Measurements from ENCODE around the gene CEP83. TPM values are rescaled to one million over a fixed set of nuclear protein-coding genes. Genes with fewer than 3 reads are reported as not detected.

The CEP83 gene
- total and polyA plus RNA-seq, 2 experiments from 2014 or later, result 5.8 to 6.9 TPM

DNA sequence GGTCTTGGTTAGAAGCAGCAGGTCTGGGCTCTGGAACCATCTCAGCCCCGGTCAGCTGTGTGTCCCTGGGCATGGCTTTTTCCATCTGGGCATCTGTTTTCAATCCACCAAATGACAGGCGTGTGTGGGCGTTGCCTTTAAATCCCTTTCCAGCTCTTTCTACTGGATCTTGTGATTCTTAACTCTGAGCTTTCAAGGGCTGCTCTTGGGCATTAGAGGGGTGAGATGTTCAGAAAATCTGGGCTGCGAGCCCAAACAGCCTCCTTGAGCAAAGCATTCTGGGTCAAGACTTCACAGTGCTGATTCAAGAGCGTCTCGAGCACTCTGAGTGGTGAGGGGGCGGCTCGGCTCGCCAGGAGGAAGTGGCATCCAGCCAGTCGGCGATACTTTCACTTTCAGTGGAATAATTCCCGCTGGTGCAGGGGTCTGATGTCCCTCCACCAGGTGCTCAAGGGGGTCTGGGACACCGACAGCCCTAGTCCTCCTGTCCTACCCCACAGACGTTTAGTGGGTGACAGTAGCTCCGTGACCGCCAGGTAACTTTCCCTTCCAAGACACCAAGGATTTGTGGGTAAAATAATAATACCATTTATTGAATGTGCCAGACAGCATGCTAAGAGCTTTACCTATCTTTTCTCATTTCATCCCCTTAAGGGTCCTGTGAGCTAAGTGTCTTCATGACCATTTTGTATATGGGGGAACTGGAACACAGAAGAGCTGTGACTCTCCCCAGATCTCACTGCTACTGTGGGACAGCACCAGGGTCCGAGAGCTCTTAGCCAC, 197.2 kb downstream of the CEP83 start:
- Histone ChIP-seq H3K27ac (peak overlapping the region; percentile 60), H3K9me3 (ENCODE audit: low read depth) (no peaks in the 10 kb centered on the region), H3K4me1 (ENCODE audit: insufficient read depth) (peaks cover 47% of the 10 kb centered on the region), H2AFZ (peak overlapping the region; percentile 84), H3K4me3 (peak overlapping the region; percentile 77), H3K36me3 (ENCODE audit: low read depth) (no peaks in the 10 kb centered on the region), H3K4me2 (ENCODE audit: unreplicated experiment) (peak overlapping the region; percentile 92), H3K27me3 (replicated peaks; ENCODE audit: insufficient read depth) (no peaks in the 10 kb centered on the region), H4K20me1 (ENCODE audit: insufficient read depth) (no peaks in the 10 kb centered on the region), H3F3A (ENCODE audit: insufficient read depth) (peaks cover 48% of the 10 kb centered on the region), H3K9me2 (ENCODE audit: insufficient read depth) (no peaks in the 10 kb centered on the region), H3K9ac (peak overlapping the region; percentile 74), H3K79me2 (ENCODE audit: insufficient read depth) (no peaks in the 10 kb centered on the region)
- in situ Hi-C loops (cut with MboI), result no loop called here
- TF ChIP-seq EZH2phosphoT487 (IDR thresholded peaks at IDR 0.05; ENCODE audit: insufficient read depth, low read depth), result no peak
- TF ChIP-seq EZH2 (IDR thresholded peaks at IDR 0.05; ENCODE audit: insufficient read depth, poor library complexity, severe bottlenecking), result no peak
- DNase-seq, result peak; percentile 99
- 4 to 5% methylated on average over 17 of the region's 17 CpGs for WGBS, 2 experiments (ENCODE audit: low coverage in 1 of 2, low lambda C conversion rate in 2 of 2, missing lambda C conversion rate in 2 of 2)

DNA sequence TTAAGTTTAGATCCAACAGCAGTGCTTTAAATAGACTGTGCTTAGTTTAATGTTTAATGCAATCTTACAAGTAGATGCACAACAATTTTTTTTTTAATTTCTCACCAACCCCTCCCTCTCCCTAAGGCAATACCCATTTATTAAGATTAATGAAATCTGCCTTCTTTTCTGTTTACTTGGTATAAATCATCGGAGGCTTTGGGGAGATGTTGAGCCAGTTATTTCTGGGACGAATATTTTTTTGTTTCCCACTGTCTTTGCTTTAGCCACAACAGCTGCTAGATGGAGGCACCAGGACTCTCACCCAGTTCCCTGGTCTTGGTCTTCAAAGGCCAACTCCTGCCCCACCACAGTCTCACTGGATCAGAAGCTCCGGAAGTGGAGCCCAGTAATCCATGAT, 197.9 kb downstream of the CEP83 start:
- H3K4me1 ChIP-seq (ENCODE audit: insufficient read depth), result peaks cover 43% of the 10 kb centered on the region
- DNase-seq, result no peak
- in situ Hi-C loops (cut with MboI), result no loop called here
- no peaks in the 10 kb centered on the region for H3K27me3 ChIP-seq (replicated peaks; ENCODE audit: insufficient read depth)
- TF ChIP-seq EZH2 (IDR thresholded peaks at IDR 0.05; ENCODE audit: insufficient read depth, poor library complexity, severe bottlenecking) (no peak), EZH2phosphoT487 (IDR thresholded peaks at IDR 0.05; ENCODE audit: insufficient read depth, low read depth) (no peak)
- 7 to 8% methylated on average over 3 of the region's 3 CpGs for WGBS, 2 experiments (ENCODE audit: low coverage in 1 of 2, low lambda C conversion rate in 2 of 2, missing lambda C conversion rate in 2 of 2)
- H3K79me2 ChIP-seq (ENCODE audit: insufficient read depth), result no peaks in the 10 kb centered on the region
- peak overlapping the region; percentile 60 for H3K27ac ChIP-seq
- H2AFZ ChIP-seq, result peak overlapping the region; percentile 84
- no peaks in the 10 kb centered on the region for H3K36me3 ChIP-seq (ENCODE audit: low read depth)
- H3K9me3 ChIP-seq (ENCODE audit: low read depth), result no peaks in the 10 kb centered on the region
- H3K9ac ChIP-seq, result peak overlapping the region; percentile 74
- H3F3A ChIP-seq (ENCODE audit: insufficient read depth), result peaks cover 42% of the 10 kb centered on the region
- H4K20me1 ChIP-seq (ENCODE audit: insufficient read depth), result no peaks in the 10 kb centered on the region
- H3K4me2 ChIP-seq (ENCODE audit: unreplicated experiment), result peak overlapping the region; percentile 92
- no peaks in the 10 kb centered on the region for H3K9me2 ChIP-seq (ENCODE audit: insufficient read depth)
- peak overlapping the region; percentile 77 for H3K4me3 ChIP-seq

DNA sequence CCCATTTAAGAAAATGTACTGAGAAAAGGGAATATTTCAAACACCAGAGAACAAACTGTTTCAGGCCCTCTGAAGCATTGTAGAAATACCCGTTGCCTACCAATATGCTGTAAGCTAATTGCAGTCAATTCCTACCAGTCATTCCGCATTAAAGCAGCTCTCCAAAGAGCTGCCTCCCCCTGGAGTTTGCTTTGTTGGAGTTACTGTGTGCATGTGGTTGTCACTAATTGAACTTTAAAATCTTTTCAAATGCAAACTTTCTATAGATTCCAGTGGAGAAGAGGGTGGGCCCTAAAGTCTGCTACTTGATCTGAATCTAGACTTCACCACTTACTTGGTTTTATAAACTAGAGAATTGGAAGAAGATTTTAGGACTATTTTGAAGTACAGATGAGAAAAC, 198.5 kb downstream of the CEP83 start:
- H3K9me3 ChIP-seq (ENCODE audit: low read depth), result no peaks in the 10 kb centered on the region
- H3K27ac ChIP-seq, result no peak overlapping the region
- no peaks in the 10 kb centered on the region for H3K9me2 ChIP-seq (ENCODE audit: insufficient read depth)
- H2AFZ ChIP-seq, result no peak overlapping the region
- in situ Hi-C loops (cut with MboI), result no loop called here
- H3K79me2 ChIP-seq (ENCODE audit: insufficient read depth), result no peaks in the 10 kb centered on the region
- peaks cover 35% of the 10 kb centered on the region for H3F3A ChIP-seq (ENCODE audit: insufficient read depth)
- no peak for DNase-seq
- 74 to 75% methylated on average over 2 of the region's 2 CpGs for WGBS, 2 experiments (ENCODE audit: low coverage in 1 of 2, low lambda C conversion rate in 2 of 2, missing lambda C conversion rate in 2 of 2)
- H3K27me3 ChIP-seq (replicated peaks; ENCODE audit: insufficient read depth), result no peaks in the 10 kb centered on the region
- no peak overlapping the region for H3K9ac ChIP-seq
- no peak overlapping the region for H3K4me2 ChIP-seq (ENCODE audit: unreplicated experiment)
- H4K20me1 ChIP-seq (ENCODE audit: insufficient read depth), result no peaks in the 10 kb centered on the region
- no peaks in the 10 kb centered on the region for H3K36me3 ChIP-seq (ENCODE audit: low read depth)
- H3K4me1 ChIP-seq (ENCODE audit: insufficient read depth), result peaks cover 36% of the 10 kb centered on the region
- H3K4me3 ChIP-seq, result no peak overlapping the region
- no peak for TF ChIP-seq EZH2 (IDR thresholded peaks at IDR 0.05; ENCODE audit: insufficient read depth, poor library complexity, severe bottlenecking)
- TF ChIP-seq EZH2phosphoT487 (IDR thresholded peaks at IDR 0.05; ENCODE audit: insufficient read depth, low read depth), result no peak

DNA sequence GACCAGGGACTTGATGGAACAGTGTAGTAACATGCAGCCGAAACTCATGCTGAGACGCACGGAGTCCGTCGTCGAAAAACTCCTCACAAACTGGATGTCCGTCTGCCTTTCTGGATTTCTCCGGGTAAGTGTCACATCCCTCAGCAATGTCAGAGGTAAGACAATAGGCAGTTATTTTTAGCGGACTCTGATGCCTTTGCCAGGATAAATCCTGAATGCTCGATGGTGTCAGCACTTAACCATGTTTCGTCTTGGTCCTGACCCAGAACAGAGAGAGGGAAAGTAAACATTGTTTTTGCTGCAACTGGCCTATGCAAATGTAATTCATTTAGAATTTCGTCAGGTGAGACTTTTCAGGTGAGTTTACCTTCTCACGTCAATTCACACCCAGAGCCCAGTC, 198.9 kb downstream of the CEP83 start:
- no peak overlapping the region for H3K9ac ChIP-seq
- no peak for DNase-seq
- H3F3A ChIP-seq (ENCODE audit: insufficient read depth), result peaks cover 31% of the 10 kb centered on the region
- no peak overlapping the region for H2AFZ ChIP-seq
- no peak overlapping the region for H3K27ac ChIP-seq
- H3K9me3 ChIP-seq (ENCODE audit: low read depth), result no peaks in the 10 kb centered on the region
- no peak for TF ChIP-seq EZH2 (IDR thresholded peaks at IDR 0.05; ENCODE audit: insufficient read depth, poor library complexity, severe bottlenecking)
- no peaks in the 10 kb centered on the region for H4K20me1 ChIP-seq (ENCODE audit: insufficient read depth)
- H3K4me2 ChIP-seq (ENCODE audit: unreplicated experiment), result no peak overlapping the region
- no peaks in the 10 kb centered on the region for H3K79me2 ChIP-seq (ENCODE audit: insufficient read depth)
- no peaks in the 10 kb centered on the region for H3K27me3 ChIP-seq (replicated peaks; ENCODE audit: insufficient read depth)
- H3K36me3 ChIP-seq (ENCODE audit: low read depth), result no peaks in the 10 kb centered on the region
- 94 to 96% methylated on average over 13 of the region's 13 CpGs for WGBS, 2 experiments (ENCODE audit: low coverage in 1 of 2, low lambda C conversion rate in 2 of 2, missing lambda C conversion rate in 2 of 2)
- no peak overlapping the region for H3K4me3 ChIP-seq
- in situ Hi-C loops (cut with MboI), result no loop called here
- no peaks in the 10 kb centered on the region for H3K9me2 ChIP-seq (ENCODE audit: insufficient read depth)
- peaks cover 32% of the 10 kb centered on the region for H3K4me1 ChIP-seq (ENCODE audit: insufficient read depth)
